ENCODE data around the gene RCAN1.

- TF ChIP-seq CTCF (IDR thresholded peaks at IDR 0.05): peak; percentile 50 to 78 (median 72)
- TF ChIP-seq POLR2AphosphoS5 (IDR thresholded peaks at IDR 0.05): peak in 1 of 2 donors; percentile 42
- TF ChIP-seq POLR2A (IDR thresholded peaks at IDR 0.05): no peak
- TF ChIP-seq EP300 (IDR thresholded peaks at IDR 0.05): no peak
These were observed 70.8 kb downstream of the RCAN1 start for GRCh38 chr21:34544032-34544496.
